ENCODE measurements around the gene SLC24A3.

SLC24A3 gene

DNA sequence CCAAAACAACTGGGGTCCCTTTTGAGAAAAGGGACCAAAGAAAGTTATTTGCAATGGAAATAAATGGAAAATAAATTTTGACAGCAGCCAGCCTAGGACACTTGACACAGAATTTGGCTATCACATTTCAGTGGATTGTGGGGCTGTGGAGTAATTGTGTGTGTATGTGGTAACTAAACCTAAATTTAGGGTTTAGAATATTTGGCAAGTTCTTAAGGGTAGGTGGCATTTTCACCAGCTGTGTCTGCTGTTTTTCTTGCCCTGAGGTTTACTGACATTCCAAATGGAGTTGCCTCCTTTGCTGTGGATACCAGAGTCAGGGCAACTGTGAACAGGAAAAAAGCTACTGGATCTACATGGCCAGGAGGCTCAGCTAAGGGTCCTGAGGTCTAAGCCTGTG, 270.9 kb downstream of the SLC24A3 start:
- no peak overlapping the region for H3K4me3 ChIP-seq (ENCODE audit: low read depth, low read length)
- TF ChIP-seq, protein P1, sequence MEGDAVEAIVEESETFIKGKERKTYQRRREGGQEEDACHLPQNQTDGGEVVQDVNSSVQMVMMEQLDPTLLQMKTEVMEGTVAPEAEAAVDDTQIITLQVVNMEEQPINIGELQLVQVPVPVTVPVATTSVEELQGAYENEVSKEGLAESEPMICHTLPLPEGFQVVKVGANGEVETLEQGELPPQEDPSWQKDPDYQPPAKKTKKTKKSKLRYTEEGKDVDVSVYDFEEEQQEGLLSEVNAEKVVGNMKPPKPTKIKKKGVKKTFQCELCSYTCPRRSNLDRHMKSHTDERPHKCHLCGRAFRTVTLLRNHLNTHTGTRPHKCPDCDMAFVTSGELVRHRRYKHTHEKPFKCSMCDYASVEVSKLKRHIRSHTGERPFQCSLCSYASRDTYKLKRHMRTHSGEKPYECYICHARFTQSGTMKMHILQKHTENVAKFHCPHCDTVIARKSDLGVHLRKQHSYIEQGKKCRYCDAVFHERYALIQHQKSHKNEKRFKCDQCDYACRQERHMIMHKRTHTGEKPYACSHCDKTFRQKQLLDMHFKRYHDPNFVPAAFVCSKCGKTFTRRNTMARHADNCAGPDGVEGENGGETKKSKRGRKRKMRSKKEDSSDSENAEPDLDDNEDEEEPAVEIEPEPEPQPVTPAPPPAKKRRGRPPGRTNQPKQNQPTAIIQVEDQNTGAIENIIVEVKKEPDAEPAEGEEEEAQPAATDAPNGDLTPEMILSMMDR (IDR thresholded peaks at IDR 0.05; ENCODE audit: borderline replicate concordance, insufficient read depth, low read depth, low read length), result no peak

DNA sequence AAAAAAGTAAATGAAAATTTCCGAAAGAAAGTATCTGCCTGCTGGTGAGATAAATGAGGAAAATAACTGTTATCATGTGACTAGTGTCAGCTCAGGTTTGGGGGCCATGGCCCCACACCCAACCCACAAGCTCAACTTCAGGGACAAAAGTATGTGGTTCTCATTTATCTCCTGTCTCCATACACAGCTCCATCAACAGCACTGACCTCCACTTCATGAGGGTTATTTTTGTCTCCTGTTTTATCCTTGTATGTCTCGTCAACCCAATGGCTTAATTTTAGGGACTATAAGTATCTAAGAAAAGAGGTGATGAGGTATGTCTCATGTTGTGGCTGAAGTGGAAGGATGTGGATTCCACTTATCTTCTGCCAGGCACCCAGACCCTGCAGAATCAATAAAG, 274.0 kb downstream of the SLC24A3 start:
- TF ChIP-seq, protein P1 (IDR thresholded peaks at IDR 0.05; ENCODE audit: borderline replicate concordance, insufficient read depth, low read depth, low read length), result no peak
- H3K4me3 ChIP-seq (ENCODE audit: low read depth, low read length), result no peak overlapping the region

DNA sequence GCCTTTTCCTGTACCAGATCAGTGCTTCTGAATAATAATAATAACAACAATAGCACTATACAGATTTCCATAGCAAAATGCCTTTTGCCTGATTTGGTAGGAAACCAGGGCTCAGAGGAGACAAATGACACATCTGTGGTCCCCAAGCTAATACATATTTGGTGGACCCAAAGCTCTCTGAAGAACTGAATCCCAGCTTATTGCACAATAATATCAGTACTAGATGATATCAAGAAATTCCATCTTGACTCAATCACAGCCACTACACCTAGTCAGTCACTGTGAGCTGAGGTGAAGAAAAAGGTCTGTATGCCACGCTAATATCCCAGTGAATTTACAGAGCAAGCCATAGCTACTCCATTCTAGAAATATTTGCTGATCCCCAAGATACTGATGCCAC, 275.0 kb downstream of the SLC24A3 start:
- TF ChIP-seq, protein P1 (IDR thresholded peaks at IDR 0.05; ENCODE audit: borderline replicate concordance, insufficient read depth, low read depth, low read length), result no peak

DNA sequence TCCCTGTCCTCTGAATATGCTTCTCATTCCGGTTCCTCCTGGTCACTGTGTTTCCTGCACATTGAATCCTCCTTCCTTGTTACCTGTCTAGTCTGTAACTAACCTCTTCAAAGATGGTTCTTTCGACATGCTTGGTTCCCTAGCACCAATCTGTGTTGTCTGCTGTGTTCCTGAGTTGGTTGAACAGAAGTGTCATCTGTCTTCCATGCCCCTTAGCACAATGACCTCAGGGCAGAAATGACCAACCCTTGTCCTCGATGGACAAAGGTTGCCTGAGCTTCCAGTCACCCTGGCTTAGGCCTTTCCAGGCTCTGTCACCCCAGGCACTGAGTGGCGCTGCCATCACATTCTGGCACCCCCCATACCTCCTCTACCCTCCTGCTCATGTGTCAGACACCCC, 278.8 kb downstream of the SLC24A3 start:
- TF ChIP-seq, protein P1 (IDR thresholded peaks at IDR 0.05; ENCODE audit: borderline replicate concordance, insufficient read depth, low read depth, low read length), result no peak
- no peak overlapping the region for H3K4me3 ChIP-seq (ENCODE audit: low read depth, low read length)

More for the DNA sequence above, 275.0 kb downstream of the SLC24A3 start:
- no peak overlapping the region for H3K4me3 ChIP-seq (ENCODE audit: low read depth, low read length)

DNA sequence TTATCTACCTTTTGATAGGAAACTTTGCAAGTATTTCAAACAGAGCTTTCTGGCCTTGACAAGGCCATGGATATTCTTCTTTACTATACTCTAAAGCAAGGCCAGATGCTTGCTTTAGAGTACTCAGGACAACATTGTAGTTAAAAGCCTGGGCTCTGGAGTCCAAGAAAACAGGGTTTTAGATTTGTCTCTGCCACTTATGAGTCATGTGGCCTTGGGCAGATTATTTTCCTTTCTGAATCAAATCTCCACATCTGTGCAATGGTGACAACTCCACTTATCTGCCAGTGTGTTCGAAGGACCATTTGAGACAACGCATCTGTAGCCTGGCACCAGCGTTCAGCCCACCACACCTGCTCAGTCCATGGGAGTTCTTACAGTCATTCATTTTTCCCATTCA, 279.7 kb downstream of the SLC24A3 start:
- TF ChIP-seq, protein P1 (IDR thresholded peaks at IDR 0.05; ENCODE audit: borderline replicate concordance, insufficient read depth, low read depth, low read length), result no peak
- H3K4me3 ChIP-seq (ENCODE audit: low read depth, low read length), result no peak overlapping the region

DNA sequence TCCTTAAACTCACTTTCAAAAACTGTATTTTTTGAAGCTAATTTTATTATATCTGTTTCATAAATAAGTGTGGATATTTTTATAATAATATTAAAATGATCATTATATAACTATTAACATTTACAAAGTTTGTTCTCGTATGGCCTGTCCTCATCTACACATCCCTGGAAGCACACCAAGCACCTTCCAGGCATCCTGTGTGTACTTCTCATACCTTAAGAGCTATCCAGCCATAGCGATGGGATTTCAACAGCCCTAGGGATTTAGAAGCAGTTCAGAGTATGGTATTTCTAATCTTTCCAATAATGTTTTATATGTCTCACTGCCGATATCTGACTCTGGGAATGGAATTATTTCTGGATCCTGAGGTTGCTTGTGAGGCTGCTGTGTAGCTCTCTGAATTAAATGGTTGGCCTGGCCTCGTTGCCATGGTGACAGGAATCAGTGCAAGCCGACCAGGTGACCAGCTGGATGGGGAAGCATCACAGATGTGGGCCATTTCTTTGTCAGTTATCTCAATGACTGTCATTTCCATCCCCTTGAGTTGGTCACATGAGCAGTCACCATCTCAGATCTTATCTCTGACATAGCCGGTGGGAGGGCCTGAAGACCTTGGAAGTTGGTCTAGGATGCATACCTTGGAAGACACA, 280.4 kb downstream of the SLC24A3 start:
- TF ChIP-seq, protein P1 (IDR thresholded peaks at IDR 0.05; ENCODE audit: borderline replicate concordance, insufficient read depth, low read depth, low read length), result no peak
- H3K4me3 ChIP-seq (ENCODE audit: low read depth, low read length), result no peak overlapping the region

DNA sequence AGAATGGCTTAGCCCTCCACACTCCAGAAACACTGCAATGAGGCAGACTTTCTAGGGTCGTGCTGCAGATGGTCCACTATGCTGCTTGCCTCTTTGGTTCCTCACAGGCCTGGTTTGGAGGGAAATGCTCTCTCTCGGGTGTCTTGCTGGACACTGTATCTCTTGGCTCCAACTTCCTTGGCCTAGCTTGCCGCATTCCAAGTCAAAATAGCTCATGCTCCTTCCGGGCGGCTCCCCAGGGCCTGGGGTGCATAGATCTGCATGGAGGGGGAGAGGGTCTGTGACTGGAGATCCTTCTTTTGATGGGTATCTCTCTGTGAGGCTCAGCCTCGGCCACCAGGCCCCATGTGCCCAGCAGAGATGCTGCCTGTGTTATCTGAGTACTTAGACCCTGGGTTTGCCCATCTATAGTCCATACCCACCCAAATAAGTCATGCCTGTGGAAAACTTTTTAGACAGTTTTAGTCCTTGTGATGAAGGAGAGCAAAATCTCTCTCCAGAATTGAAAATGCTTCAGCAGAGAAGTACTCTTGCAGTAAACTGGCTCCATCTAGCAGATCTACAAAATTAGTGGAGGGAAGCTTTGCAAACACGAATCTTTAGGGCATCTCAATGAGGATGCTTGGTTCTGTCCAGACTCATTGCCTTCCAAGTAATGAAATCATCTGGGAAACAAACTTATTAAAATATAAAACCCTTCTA, 281.5 kb downstream of the SLC24A3 start:
- no peak overlapping the region for H3K4me3 ChIP-seq (ENCODE audit: low read depth, low read length)
- TF ChIP-seq, protein P1 (IDR thresholded peaks at IDR 0.05; ENCODE audit: borderline replicate concordance, insufficient read depth, low read depth, low read length), result no peak
